GM13977 (cell line): Measurements from ENCODE around the gene KRTAP5-3.
"Not testable (repeated sequence)": the region's sequence is repeated elsewhere in the genome, so short reads cannot be mapped to it uniquely, and the experiment has no call there.

Experiments used
- DNase-seq: peaks from one replicate; pipeline ENCODE4 v3.0.0; 2012; ENCODE audit warnings: low spot score
- CTCF ChIP-seq: IDR thresholded peaks from 2 replicates; pipeline ENCODE4 v1.5.1; 2012; ENCODE audit warnings: mild to moderate bottlenecking, control low read depth; ENCODE audit not compliant: insufficient read depth; ENCODE audit errors: extremely low read depth, missing control alignments
- in situ Hi-C: fragments of 300-500 bp; cut with MboI; formaldehyde crosslinking; loops from one replicate; pipeline ENCODE4 v1.12.0; 2022; ENCODE audit warnings: low sequenced_read_pairs, low pct_unique_long_range_greater_than_20kb, mixed read lengths, inconsistent platforms; ENCODE audit not compliant: unreplicated experiment

KRTAP5-3 gene

DNA sequence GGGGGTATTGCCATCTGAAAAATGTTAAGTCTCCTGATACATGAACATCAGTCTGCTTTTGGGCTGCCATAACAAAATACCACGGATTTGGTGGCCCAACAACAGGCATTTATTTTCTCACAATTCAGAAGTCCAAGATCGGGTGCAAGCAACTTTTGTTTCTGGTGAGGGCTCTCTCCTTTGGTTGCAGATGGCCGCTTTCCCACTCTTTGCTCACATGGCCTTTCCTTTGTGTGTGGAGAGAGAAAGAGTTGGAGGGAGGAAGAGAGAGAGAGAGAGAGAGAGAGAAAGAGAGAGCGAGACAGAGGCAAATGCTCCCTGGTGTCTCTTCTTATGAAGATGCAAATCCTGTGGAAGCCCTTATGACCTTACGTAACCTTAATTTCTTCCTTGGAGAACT lies 7.6 kb downstream of the KRTAP5-3 start:
- in situ Hi-C loops: no loop called here
- TF ChIP-seq CTCF: no peak
- no peak for DNase-seq

DNA sequence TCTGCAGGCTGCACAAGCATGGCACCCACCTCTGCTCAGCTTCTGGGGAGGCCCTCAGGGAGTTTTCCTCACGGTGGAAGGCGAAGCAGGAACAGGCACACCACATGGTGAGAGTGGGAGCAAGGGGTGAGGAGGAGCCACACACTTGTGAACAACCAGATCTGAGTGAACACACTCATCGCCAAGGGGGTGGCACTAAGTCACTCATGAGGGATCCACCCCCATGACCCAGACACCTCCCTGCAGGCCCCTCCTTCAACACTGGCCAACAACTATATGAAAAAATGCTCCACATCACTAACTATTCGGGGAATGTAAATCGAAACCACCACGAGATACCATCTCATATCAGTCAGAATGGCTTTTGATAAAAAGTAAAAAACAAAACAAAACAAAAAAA lies 9.4 kb downstream of the KRTAP5-3 start:
- TF ChIP-seq CTCF: no peak
- in situ Hi-C loops: no loop called here
- no peak for DNase-seq

- DNase-seq, in situ Hi-C loops: not testable (repeated sequence)
These were observed 9.9 kb downstream of the KRTAP5-3 start for GRCh38 chr11:1598406-1598805.

DNA sequence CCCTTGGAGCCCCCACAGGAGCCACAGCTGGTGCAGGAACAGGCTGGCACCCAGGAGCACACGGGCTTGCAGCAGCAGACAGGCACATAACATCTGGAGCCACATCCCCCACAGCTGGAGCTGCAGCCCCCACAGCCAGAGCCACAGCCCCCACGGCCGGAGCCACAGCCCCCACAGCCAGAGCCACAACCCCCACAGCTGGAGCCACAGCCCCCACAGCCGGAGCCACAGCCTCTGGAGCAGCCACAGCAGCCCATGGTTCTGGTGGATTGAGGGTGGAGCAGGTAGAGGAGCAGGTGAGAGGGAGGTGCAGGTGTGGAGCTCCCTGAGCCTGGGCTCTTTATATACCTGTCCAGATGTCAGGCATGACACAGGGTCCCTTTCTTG lies 10.3 kb downstream of the KRTAP5-3 start, which contains the start of gene KRTAP5-2:
TSS of gene KRTAP5-2 (minus strand) at position 301 of the 387 bp plus-strand sequence. CDS start at position 257, 44 bp downstream.
- in situ Hi-C loops: no loop called here
- DNase-seq: no peak
- TF ChIP-seq CTCF: no peak

DNA sequence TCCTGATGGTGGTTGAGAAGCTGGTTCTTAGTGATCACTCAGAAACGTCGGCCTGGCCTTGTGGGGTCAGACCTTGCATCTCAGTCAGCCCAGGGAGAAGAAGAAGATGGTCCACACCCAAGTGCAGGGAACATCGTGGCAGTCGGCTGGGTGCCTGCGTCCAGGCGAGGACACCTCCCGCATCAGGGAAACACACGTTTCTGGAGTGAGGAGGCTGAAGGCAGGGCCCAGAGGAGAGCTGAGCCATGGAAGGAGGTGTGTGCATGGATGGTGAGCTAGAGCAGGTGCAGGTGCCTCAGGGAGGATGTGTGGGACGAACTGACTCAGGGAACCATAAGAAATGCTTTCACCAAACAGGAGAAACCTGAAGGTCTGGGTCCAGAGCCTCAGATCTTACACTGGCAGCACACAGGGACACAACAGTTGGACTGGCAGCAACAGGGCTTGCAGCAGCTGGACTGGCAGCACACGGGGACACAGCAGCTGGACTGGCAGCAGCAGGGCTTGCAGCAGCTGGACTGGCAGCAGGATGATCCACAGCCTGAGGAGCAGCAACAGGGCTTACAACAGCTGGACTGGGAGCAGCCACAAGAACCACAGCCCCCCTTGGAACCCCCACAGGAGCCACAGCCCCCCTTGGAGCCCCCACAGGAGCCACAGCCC lies 10.8 kb downstream of the KRTAP5-3 start:
- no peak for DNase-seq
- in situ Hi-C loops: no loop called here
- no peak for TF ChIP-seq CTCF

DNA sequence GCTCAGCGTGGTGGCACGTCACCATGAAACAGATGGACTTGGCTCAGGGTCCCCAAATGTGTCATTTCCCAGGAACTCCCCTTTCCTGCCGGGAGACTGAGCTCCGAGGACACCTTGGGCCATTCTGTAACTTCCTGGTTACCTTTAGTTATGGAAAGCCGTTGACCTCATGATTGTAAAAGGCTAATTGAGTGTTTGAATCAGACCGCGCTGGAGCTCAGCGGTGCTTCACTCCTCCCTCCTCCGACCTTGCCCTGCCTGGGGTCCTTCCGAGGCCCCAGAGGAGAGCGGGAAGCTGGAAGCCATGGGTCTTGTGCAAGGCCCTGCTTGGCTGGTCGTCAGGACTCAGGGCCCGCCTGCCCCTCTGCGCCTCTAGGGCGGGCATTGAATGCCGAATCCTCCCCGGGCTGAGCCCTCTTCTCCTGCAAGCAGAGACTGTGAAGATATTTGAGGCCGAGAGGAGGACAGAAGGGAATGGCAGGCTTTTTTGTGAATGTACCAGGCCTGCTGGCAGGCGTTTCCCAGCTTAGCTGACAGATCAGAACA lies 11.6 kb downstream of the KRTAP5-3 start:
- in situ Hi-C loops, DNase-seq: not testable (repeated sequence)

DNA sequence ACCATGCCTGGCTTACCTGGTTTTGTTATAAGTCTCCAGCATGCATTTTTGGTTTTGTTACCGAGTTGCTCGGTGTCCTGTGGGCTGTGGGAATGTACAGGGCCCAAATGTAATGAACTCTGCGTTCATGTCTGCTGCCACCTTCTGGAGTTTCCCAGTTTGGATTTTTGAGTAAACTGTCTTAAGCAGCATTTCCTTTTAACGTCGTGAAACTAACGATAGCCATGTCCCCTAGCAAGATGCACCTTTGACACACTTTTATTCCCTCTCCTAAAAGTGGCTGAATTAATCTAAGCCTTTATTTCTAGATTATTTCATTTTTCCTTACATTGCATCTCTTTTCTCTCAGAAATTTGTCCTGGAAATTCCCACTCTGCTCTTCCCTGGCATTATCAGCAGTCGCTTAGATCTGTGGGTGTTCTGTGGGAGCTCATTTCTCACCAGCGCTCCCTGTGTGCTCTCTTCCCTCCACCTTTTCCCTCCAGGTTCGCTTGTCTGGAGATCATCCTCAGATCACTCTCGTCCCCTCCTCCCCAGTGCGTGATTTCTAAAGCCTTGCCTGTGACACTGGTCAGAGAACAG lies 12.2 kb downstream of the KRTAP5-3 start:
- DNase-seq, in situ Hi-C loops: not testable (repeated sequence)

GRCh38 chr11:1592628-1593027 lies 15.6 kb downstream of the KRTAP5-3 start:
- DNase-seq: no peak

More at GRCh38 chr11:1592628-1593027, 15.6 kb downstream of the KRTAP5-3 start:
- in situ Hi-C loops: no loop called here
- TF ChIP-seq CTCF: no peak
